GM10266 (cell line): ENCODE measurements around the gene KDM7A.

Source experiments
- DNase-seq: peaks from one replicate; pipeline ENCODE4 v3.0.0; 2012; ENCODE audit errors: extremely low spot score
- TF ChIP-seq, protein P1 (sequence below): IDR thresholded peaks from 2 replicates; pipeline ENCODE4 v1.5.1; 2012; ENCODE audit warnings: mild to moderate bottlenecking, low read depth; ENCODE audit not compliant: control insufficient read depth, insufficient read depth; ENCODE audit errors: missing control alignments

Gene KDM7A

DNA sequence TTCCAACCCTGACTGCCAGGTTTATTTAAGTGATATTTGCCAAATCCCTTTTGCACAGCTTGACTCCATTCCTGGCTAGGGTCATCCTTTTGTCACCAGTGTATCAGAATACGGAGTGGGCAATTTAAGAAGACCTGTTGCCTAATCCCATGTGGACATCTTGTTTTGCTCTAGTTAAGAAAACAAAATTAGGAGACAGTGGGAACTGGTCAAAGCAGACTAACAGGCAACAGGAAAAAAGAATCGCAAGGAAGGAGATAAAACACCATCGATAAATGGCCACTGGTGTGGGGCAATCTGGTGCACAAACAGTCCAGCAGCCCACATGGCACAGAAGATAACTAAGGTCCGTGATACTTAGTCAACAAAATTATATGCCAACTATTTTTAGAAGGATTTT lies 21.4 kb downstream of the KDM7A start:
- no peak for DNase-seq
- TF ChIP-seq, protein P1, sequence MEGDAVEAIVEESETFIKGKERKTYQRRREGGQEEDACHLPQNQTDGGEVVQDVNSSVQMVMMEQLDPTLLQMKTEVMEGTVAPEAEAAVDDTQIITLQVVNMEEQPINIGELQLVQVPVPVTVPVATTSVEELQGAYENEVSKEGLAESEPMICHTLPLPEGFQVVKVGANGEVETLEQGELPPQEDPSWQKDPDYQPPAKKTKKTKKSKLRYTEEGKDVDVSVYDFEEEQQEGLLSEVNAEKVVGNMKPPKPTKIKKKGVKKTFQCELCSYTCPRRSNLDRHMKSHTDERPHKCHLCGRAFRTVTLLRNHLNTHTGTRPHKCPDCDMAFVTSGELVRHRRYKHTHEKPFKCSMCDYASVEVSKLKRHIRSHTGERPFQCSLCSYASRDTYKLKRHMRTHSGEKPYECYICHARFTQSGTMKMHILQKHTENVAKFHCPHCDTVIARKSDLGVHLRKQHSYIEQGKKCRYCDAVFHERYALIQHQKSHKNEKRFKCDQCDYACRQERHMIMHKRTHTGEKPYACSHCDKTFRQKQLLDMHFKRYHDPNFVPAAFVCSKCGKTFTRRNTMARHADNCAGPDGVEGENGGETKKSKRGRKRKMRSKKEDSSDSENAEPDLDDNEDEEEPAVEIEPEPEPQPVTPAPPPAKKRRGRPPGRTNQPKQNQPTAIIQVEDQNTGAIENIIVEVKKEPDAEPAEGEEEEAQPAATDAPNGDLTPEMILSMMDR: no peak

GRCh38 chr7:140153666-140154161 lies 23.1 kb downstream of the KDM7A start:
- TF ChIP-seq, protein P1: no peak
- DNase-seq: no peak

GRCh38 chr7:140146574-140146973 lies 30.2 kb downstream of the KDM7A start:
- TF ChIP-seq, protein P1: no peak

DNA sequence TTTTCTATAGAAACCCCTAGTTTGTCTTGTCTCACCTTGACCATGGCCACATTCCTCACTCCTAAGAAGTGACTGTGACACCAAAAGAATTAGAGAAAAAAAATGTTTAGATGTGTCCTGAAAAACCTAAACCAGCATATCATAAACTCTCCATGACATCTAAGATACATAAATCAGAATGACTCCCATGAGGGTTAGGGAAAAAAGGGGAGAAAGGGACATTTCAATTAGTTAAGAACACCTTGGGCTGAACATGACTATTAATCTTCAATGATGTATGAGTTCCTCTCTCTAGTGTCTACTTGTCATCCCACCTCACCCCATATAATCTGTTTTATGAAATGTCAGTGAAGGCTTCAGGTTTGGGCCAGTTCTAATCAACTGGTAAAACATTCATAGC lies 31.1 kb downstream of the KDM7A start:
- DNase-seq: no peak
- TF ChIP-seq, protein P1: no peak

More at GRCh38 chr7:140146574-140146973, 30.2 kb downstream of the KDM7A start:
- no peak for DNase-seq

DNA sequence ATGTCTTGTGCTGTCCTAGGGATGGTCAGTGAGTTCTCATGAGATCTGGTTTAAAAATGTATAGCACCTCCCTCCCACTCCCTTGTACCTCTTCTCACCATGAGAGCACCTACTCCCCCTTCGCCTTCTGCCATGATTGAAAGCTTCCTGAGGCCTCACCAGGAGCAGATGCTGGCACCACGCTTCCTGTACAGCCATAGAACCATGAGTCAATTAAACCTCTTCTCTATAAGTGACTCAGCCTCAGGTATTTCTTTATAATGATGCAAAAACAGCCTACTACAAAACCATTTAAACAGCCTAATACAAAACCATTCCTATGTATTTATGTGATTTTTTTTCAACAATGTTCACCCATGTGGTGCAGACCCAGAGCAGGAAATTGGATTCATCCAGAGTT lies 32.0 kb downstream of the KDM7A start:
- TF ChIP-seq, protein P1: no peak
- DNase-seq: no peak

DNA sequence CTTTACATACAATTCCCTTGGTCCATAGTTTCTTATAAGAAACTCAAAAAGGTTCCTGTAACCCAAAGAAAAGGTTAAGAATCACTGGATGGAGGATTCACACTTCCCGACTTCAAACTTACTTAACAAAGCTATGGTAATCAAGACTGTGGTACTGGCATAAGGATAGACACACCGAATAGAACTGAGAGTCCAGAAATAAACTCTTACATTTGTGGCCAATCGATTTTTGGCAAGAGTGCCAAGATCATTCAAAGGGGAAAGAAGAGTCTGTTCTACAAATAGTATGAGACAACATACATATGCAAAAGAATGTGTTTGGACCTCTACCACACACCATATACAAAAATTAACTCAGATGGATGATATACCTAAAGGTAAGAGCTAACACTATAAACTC lies 32.8 kb downstream of the KDM7A start:
- TF ChIP-seq, protein P1: no peak
- DNase-seq: no peak

DNA sequence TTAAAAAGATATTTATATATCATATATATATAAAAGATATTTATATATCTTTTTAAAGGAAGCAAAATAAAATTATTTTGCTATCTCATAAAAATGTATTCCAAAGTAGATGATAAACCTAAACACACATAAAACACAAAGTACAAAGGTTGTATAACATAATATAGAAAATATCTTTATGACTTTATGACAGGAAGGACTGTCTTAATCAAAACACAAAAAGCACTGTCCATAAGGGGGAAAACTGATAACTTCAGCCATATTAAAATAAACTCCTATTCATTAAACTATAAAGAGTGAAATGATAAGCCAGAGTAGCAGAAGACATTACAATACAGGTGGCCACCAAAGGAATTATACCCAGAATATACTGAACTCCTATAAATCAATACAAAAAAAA lies 34.8 kb downstream of the KDM7A start:
- no peak for DNase-seq
- TF ChIP-seq, protein P1: no peak
